Spleen (tissue), 11 donors: Measurements from ENCODE around the gene CHKB. TPM values are rescaled to one million over a fixed set of nuclear protein-coding genes. Genes with fewer than 3 reads are reported as not detected.

Source experiments
- DNase-seq: peaks from one replicate; pipeline ENCODE4 v3.0.0-alpha.2; 2020
- H3K27ac ChIP-seq, 8 donors: fragments of 200-600 bp; sonication (generic) in 7 of 8; 1 replicate in 4 of 8; 2 replicates in 4 of 8; pipeline versions ENCODE4 v1.5.0 to v1.8.0; 2016 to 2021; ENCODE audit warnings: inconsistent platforms in 4 of 8, mild to moderate bottlenecking in 4 of 8, moderate library complexity in 1 of 8
- H3K27me3 ChIP-seq, 7 donors: fragments of 200-600 bp; sonication (generic) in 6 of 7; replicated peaks in 1 of 7; 1 replicate in 4 of 7; 2 replicates in 3 of 7; pipeline versions ENCODE4 v1.5.0 to v1.8.0; 2016 to 2021; ENCODE audit warnings: inconsistent platforms in 3 of 7, mild to moderate bottlenecking in 1 of 7
- H3K36me3 ChIP-seq, 6 donors: fragments of 200-600 bp; sonication (generic) in 5 of 6; 1 replicate in 4 of 6; 2 replicates in 2 of 6; pipeline versions ENCODE4 v1.5.0 to v1.8.0; 2016 to 2021; ENCODE audit warnings: inconsistent platforms in 2 of 6
- H3K4me1 ChIP-seq, 6 donors: fragments of 200-600 bp; sonication (generic) in 5 of 6; 1 replicate in 3 of 6; 2 replicates in 3 of 6; pipeline versions ENCODE4 v1.5.0 to v1.8.0; 2016 to 2021; ENCODE audit warnings: inconsistent platforms in 3 of 6
- H3K4me3 ChIP-seq, 8 donors: fragments of 200-600 bp; sonication (generic) in 7 of 8; 1 replicate in 4 of 8; 2 replicates in 4 of 8; pipeline versions ENCODE4 v1.5.0 to v1.8.0; 2016 to 2021; ENCODE audit warnings: inconsistent platforms in 4 of 8, mild to moderate bottlenecking in 4 of 8, moderate library complexity in 2 of 8
- H3K9me3 ChIP-seq, 8 donors: fragments of 200-600 bp; sonication (generic) in 7 of 8; 1 replicate in 4 of 8; 2 replicates in 4 of 8; pipeline versions ENCODE4 v1.5.0 to v1.8.0; 2016 to 2021; ENCODE audit warnings: inconsistent platforms in 4 of 8
- POLR2A ChIP-seq, 3 donors: fragments of 450-650 bp; IDR thresholded peaks; one replicate each; pipeline ENCODE4 v1.5.1; 2017; ENCODE audit warnings: antibody characterized with exemption in 3 of 3, mild to moderate bottlenecking in 1 of 3
- POLR2AphosphoS5 ChIP-seq, 3 donors: sonication (generic); formaldehyde crosslinking; IDR thresholded peaks; one replicate each; pipeline ENCODE4 v1.5.1; 2017; ENCODE audit warnings: antibody characterized with exemption in 3 of 3
- WGBS, 5 donors: extraction: QIAGEN DNeasy Blood & Tissue Kit in 3 of 5; methylation state at CpG; one replicate each; pipeline versions ENCODE4 v1.1.5 to v1.1.7; 2013 to 2018; 5-methylcytosine and 5-hydroxymethylcytosine counted together
- intact Hi-C: fragments of 100-400 bp; cut with DNase I; formaldehyde crosslinking; loops from one replicate; pipeline ENCODE4 v1.15.0; 2023; ENCODE audit warnings: low total_unique reads
- polyA plus RNA-seq, 3 donors: library from polyadenylated mRNA; stranded (reverse); fragments of 200-250 nt; gene quantifications; one replicate each; pipeline ENCODE4 v1.2.1, GENCODE V29; 2013
- total RNA-seq, 7 donors: library from RNA; depleted of rRNA in 3 of 7; stranded (reverse); fragments of >200 nt in 3 of 7; fragmentation: NEBNext Ultra II Directional in 4 of 7; extraction: Animal tissue kit (Norgen Biotek cat#: 25700) in 4 of 7; gene quantifications; one replicate each; pipeline versions ENCODE4 v1.1.0 to v1.2.1, GENCODE V29; 2016 to 2021
- TF ChIP-seq, protein P1 (sequence below), 11 experiments: fragments of 200-600 bp in 7 of 11; fragments of 450-650 bp in 4 of 11; sonication (generic) in 4 of 11; IDR thresholded peaks in 8 of 11; conservative IDR thresholded peaks in 3 of 11; 1 replicate in 7 of 11; 2 replicates in 4 of 11; pipeline versions ENCODE4 v1.4.0 to v1.8.0; 2016 to 2021; ENCODE audit warnings: antibody characterized with exemption in 11 of 11, inconsistent platforms in 4 of 11, mild to moderate bottlenecking in 1 of 11
- donor health status: healthy with polysubstance abuse.
- donor health status: DM: no; HTN: no; CAD: no; lungs with moderate emphysema.
- donor health status: DM: no; HTN: no; CAD: no.
- donor health status: Bipolar disorder and iron deficiency.
- donor health status: healthy.
- donor health status: DM: no; HTN: no; CAD: no.
- donor health status: DM: yes; HTN: yes; CAD: no.

Gene CHKB
- total and polyA plus RNA-seq, 10 donors: 94.4 to 502 (median 129) TPM

GRCh38 chr22:50602338-50602700, 19.7 kb upstream of the CHKB start:
- Histone ChIP-seq H3K4me3 (no peak overlapping the region), H3K36me3 (peaks cover 0 to under 1% (median 0%) of the 10 kb centered on the region in 6 donors), H3K4me1 (peaks cover 0 to 30% (median 16%) of the 10 kb centered on the region in 6 donors), H3K9me3 (no peaks in the 10 kb centered on the region), H3K27ac (no peak overlapping the region), H3K27me3 (peaks cover 5 to 93% (median 51%) of the 10 kb centered on the region in 7 donors)
- WGBS, 5 donors: 19 to 48% (median 36%) methylated on average over 2 of the region's 2 CpGs
- intact Hi-C loops: no loop called here
- DNase-seq: no peak
- TF ChIP-seq POLR2AphosphoS5 (IDR thresholded peaks at IDR 0.05) (no peak), POLR2A (IDR thresholded peaks at IDR 0.05) (no peak)
- TF ChIP-seq, protein P1, sequence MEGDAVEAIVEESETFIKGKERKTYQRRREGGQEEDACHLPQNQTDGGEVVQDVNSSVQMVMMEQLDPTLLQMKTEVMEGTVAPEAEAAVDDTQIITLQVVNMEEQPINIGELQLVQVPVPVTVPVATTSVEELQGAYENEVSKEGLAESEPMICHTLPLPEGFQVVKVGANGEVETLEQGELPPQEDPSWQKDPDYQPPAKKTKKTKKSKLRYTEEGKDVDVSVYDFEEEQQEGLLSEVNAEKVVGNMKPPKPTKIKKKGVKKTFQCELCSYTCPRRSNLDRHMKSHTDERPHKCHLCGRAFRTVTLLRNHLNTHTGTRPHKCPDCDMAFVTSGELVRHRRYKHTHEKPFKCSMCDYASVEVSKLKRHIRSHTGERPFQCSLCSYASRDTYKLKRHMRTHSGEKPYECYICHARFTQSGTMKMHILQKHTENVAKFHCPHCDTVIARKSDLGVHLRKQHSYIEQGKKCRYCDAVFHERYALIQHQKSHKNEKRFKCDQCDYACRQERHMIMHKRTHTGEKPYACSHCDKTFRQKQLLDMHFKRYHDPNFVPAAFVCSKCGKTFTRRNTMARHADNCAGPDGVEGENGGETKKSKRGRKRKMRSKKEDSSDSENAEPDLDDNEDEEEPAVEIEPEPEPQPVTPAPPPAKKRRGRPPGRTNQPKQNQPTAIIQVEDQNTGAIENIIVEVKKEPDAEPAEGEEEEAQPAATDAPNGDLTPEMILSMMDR (IDR thresholded peaks at IDR 0.05 in 8 of 11, conservative IDR thresholded peaks at IDR 0.05 in 3 of 11): no peak

- H3K36me3 ChIP-seq: peaks cover 0 to 5% (median 0%) of the 10 kb centered on the region in 6 donors
- peaks cover 5 to 88% (median 51%) of the 10 kb centered on the region in 7 donors for H3K27me3 ChIP-seq
- WGBS, 5 donors: 49 to 64% (median 54%) methylated on average over 11 to 12 of the region's 12 CpGs
- peaks cover 0 to 30% (median 16%) of the 10 kb centered on the region in 6 donors for H3K4me1 ChIP-seq
- no peaks in the 10 kb centered on the region for H3K9me3 ChIP-seq
- TF ChIP-seq POLR2AphosphoS5 (IDR thresholded peaks at IDR 0.05) (no peak), POLR2A (IDR thresholded peaks at IDR 0.05) (no peak)
- TF ChIP-seq, protein P1 (IDR thresholded peaks at IDR 0.05 in 8 of 11, conservative IDR thresholded peaks at IDR 0.05 in 3 of 11): no peak
- H3K4me3 ChIP-seq: peak overlapping the region in 1 of 8 donors; percentile 71
- DNase-seq: no peak
- intact Hi-C loops: no loop called here
- H3K27ac ChIP-seq: no peak overlapping the region
Observed at GRCh38 chr22:50601669-50602337, 19.2 kb upstream of the CHKB start.

DNA sequence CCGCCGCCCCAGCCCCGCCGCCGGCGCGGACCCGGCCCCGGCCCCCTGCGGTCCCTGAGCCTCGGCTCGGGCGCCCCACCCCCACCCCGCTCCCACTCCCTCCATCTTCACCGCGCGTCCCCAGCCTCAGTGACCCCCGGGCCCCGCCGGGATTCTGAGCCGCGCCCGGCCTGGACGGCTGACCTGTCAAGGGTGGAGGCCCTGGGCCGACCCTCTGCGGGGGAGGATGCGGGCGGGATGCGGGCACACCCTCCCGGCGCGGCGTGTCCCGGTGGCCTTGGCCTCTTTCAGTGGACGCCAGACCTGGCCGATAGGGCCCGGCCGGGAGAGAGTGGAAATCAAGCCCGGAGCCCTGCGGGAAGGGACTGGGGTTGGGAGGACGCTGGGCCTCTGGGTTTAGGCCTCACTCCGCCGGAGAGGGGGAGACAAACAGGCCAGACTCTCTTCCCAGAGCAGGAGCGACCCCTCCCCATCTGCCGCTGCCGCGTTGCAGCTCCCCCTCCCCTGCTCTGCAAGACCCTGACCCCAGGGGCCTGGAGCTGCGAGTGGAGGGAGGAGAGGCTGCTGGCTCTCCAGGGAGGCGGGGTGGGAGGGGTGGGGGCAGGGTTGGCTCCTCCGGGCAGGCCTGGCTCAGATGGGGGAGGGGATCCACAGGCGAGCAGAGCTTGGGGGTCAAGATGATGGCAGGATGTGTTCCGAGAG, 18.5 kb upstream of the CHKB start:
- H3K4me1 ChIP-seq: peaks cover 0 to 30% (median 16%) of the 10 kb centered on the region in 6 donors
- H3K36me3 ChIP-seq: peaks cover 0 to 5% (median 0%) of the 10 kb centered on the region in 6 donors
- 12 to 21% (median 14%) methylated on average over 18 to 52 of the region's 52 CpGs for WGBS, 5 donors
- peak overlapping the region in 6 of 8 donors; percentile 6 to 71 (median 50) for H3K4me3 ChIP-seq
- H3K27me3 ChIP-seq: peaks cover 5 to 81% (median 51%) of the 10 kb centered on the region in 7 donors
- DNase-seq: peak; percentile 75
- intact Hi-C loops: no loop called here
- H3K9me3 ChIP-seq: no peaks in the 10 kb centered on the region
- TF ChIP-seq POLR2A (IDR thresholded peaks at IDR 0.05): no peak
- TF ChIP-seq POLR2AphosphoS5 (IDR thresholded peaks at IDR 0.05): peak in 2 of 3 donors; percentile 20 to 71
- H3K27ac ChIP-seq: no peak overlapping the region

DNA sequence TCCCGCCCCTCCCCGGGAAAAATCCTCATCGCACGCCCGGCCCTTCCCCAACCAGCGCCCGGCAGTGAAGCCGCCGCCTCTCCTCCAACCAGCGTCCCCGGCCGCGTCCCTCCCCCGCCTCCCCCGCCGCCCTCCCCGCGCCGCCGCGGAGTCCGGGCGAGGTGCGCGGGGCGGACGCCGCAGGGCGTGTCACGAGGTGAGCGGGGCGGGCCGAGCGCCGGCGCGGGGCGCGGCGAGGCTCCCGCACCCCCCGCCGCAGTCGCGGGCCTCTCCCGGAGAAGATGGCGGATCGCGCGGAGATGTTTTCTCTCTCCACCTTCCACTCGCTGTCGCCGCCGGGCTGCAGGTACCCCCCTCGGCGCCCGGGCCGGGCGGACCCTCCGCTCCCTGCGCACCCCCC, 17.9 kb upstream of the CHKB start, which contains the start of gene MAPK8IP2:
Gene MAPK8IP2 (plus strand): TSS at position 256 of the 400 bp plus-strand sequence. CDS start 26 bp downstream, at position 282.
- H3K4me3 ChIP-seq: peak within 1 kb of the TSS in 7 of 8 donors; percentile 25 to 71 (median 50)
- H3K36me3 ChIP-seq: peaks cover 0 to 5% (median 0%) of the 10 kb centered on the region in 6 donors
- TF ChIP-seq POLR2AphosphoS5 (IDR thresholded peaks at IDR 0.05) (no peak), POLR2A (IDR thresholded peaks at IDR 0.05) (no peak)
- TF ChIP-seq, protein P1 (IDR thresholded peaks at IDR 0.05 in 8 of 11, conservative IDR thresholded peaks at IDR 0.05 in 3 of 11): no peak
- H3K27ac ChIP-seq: no peak within 1 kb of the TSS
- 0 to 1% (median 1%) methylated on average over 4 to 60 of the region's 61 CpGs for whole genome bisulfite sequencing, 5 donors
- H3K4me1 ChIP-seq: peaks cover 0 to 30% (median 16%) of the 10 kb centered on the region in 6 donors
- intact Hi-C loops: no loop called here
- no peaks in the 10 kb centered on the region for H3K9me3 ChIP-seq
- peak; percentile 70 for DNase-seq
- H3K27me3 ChIP-seq: peaks cover 5 to 75% (median 51%) of the 10 kb centered on the region in 7 donors
